WTC11 (cell line): ENCODE measurements around the gene NSD1. TPM values are rescaled to one million over a fixed set of nuclear protein-coding genes. Genes with fewer than 3 reads are reported as not detected.
"Not testable (repeated sequence)": the region's sequence is repeated elsewhere in the genome, so short reads cannot be mapped to it uniquely, and the experiment has no call there.

Experiments used
- ATAC-seq: fragments of 200-7000 bp; cut with Tn5 transposase; 2 replicates; pipeline ENCODE4 v1.10.0; 2021; ENCODE audit warnings: mild to moderate bottlenecking, moderate library complexity
- CTCF ChIA-PET: fragments of 300-600 bp; sonication (Branson Sonifier 250); formaldehyde crosslinking; loops from one replicate; lab custom pipeline; 2021; ENCODE audit warnings: antibody characterized with exemption; lab: Charles Lee
- POLR2A ChIA-PET: fragments of 350-600 bp; sonication (Branson Sonifier 250); formaldehyde crosslinking; loops from one replicate; lab custom pipeline; 2021; ENCODE audit warnings: antibody characterized with exemption; lab: Charles Lee
- DNase-seq: peaks from one replicate; pipeline ENCODE4 v3.0.0; 2021; ENCODE audit warnings: low spot score
- H3K27ac Mint-ChIP-seq: 2 replicates; pipeline ENCODE4 v1.8.0; 2021; ENCODE audit warnings: mixed read lengths
- H3K27me3 Mint-ChIP-seq: 2 replicates; pipeline ENCODE4 v1.8.0; 2021; ENCODE audit warnings: low read depth, mild to moderate bottlenecking, moderate library complexity, mixed read lengths
- H3K36me3 Mint-ChIP-seq: 2 replicates; pipeline ENCODE4 v1.8.0; 2021; ENCODE audit warnings: mixed read lengths
- H3K4me1 Mint-ChIP-seq: 2 replicates; pipeline ENCODE4 v1.8.0; 2022; ENCODE audit warnings: mixed read lengths
- H3K4me3 Mint-ChIP-seq: 2 replicates; pipeline ENCODE4 v1.8.0; 2021; ENCODE audit warnings: mild to moderate bottlenecking, moderate library complexity, mixed read lengths
- H3K9me3 Mint-ChIP-seq: 2 replicates; pipeline ENCODE4 v1.8.0; 2021; ENCODE audit warnings: mixed read lengths
- ATF2 ChIP-seq: sonication (generic); formaldehyde crosslinking; IDR thresholded peaks from 2 replicates; pipeline ENCODE4 v1.8.1; 2022; ENCODE audit warnings: low read depth, missing genetic modification reagents, borderline replicate concordance
- CREM ChIP-seq: sonication (generic); formaldehyde crosslinking; IDR thresholded peaks from 2 replicates; pipeline ENCODE4 v1.8.1; 2022; ENCODE audit warnings: mild to moderate bottlenecking, missing genetic modification reagents, moderate library complexity
- E2F4 ChIP-seq: sonication (generic); formaldehyde crosslinking; IDR thresholded peaks from 2 replicates; pipeline ENCODE4 v1.8.1; 2022; ENCODE audit warnings: low read depth, mild to moderate bottlenecking, moderate library complexity, missing genetic modification reagents, borderline replicate concordance
- GRHL2 ChIP-seq: fragments of 250-450 bp; sonication (Bioruptor Pico); IDR thresholded peaks from 2 replicates; pipeline ENCODE4 v1.8.0; 2022; ENCODE audit warnings: mild to moderate bottlenecking, moderate library complexity; ENCODE audit not compliant: insufficient replicate concordance, severe bottlenecking
- IRF2 ChIP-seq: sonication (generic); formaldehyde crosslinking; IDR thresholded peaks from 2 replicates; pipeline ENCODE4 v1.8.0; 2022; ENCODE audit warnings: low read depth, missing genetic modification reagents, borderline replicate concordance
- SOX15 ChIP-seq: fragments of 250-450 bp; sonication (Bioruptor Pico); IDR thresholded peaks from 2 replicates; pipeline ENCODE4 v1.9.0; 2021; ENCODE audit warnings: mild to moderate bottlenecking
- TEAD4 ChIP-seq: sonication (generic); formaldehyde crosslinking; IDR thresholded peaks from 2 replicates; pipeline ENCODE4 v1.8.0; 2022; ENCODE audit warnings: mild to moderate bottlenecking, missing genetic modification reagents
- ZNF423 ChIP-seq: fragments of 250-450 bp; sonication (Bioruptor Pico); IDR thresholded peaks from 2 replicates; pipeline ENCODE4 v2.1.2; 2022; ENCODE audit warnings: mild to moderate bottlenecking, moderate library complexity
- ZSCAN18 ChIP-seq: fragments of 250-450 bp; sonication (Bioruptor Pico); IDR thresholded peaks from 2 replicates; pipeline ENCODE4 v2.1.2; 2022; ENCODE audit warnings: mild to moderate bottlenecking, moderate library complexity
- total RNA-seq: library from RNA; stranded (reverse); gene quantifications from 3 replicates; pipeline ENCODE4 v1.2.3, GENCODE V29; 2021

The NSD1 gene
- total RNA-seq, 1 experiment from 2014 or later, result 148 TPM

GRCh38 chr5:177142778-177143177, 9.2 kb downstream of the NSD1 start:
- Mint-ChIP-seq H3K4me1 (peaks cover 15% of the 10 kb centered on the region; the same call in 1 of the 2 replicates), H3K9me3 (no peaks in the 10 kb centered on the region), H3K27ac (no peak overlapping the region; the same call in 1 of the 2 replicates), H3K36me3 (peaks cover 64% of the 10 kb centered on the region), H3K4me3 (no peak overlapping the region), H3K27me3 (no peaks in the 10 kb centered on the region)
- ChIA-PET POLR2A (no interaction called here), CTCF (no interaction called here)
- ATAC-seq, result no peak
- TF ChIP-seq IRF2 (no peak), TEAD4 (CRISPR knock-in tag) (no peak), SOX15 (CRISPR knock-in tag) (no peak)
- no peak for DNase-seq

- peaks cover 60% of the 10 kb centered on the region for H3K36me3 Mint-ChIP-seq
- CTCF ChIA-PET, result interaction anchor here (0.7 kb wide), 1 partner anchor 48 kb away, joined by 4 read pairs; no protein-coding TSS in a partner anchor
- H3K27ac Mint-ChIP-seq, result peak overlapping the region; percentile 79; the same call in 1 of the 2 replicates
- ATAC-seq, result no peak
- no peaks in the 10 kb centered on the region for H3K9me3 Mint-ChIP-seq
- H3K4me1 Mint-ChIP-seq, result peaks cover 2% of the 10 kb centered on the region; the same call in 1 of the 2 replicates
- no peaks in the 10 kb centered on the region for H3K27me3 Mint-ChIP-seq
- no peak overlapping the region for H3K4me3 Mint-ChIP-seq
- no peak for TF ChIP-seq E2F4 (CRISPR knock-in tag)
- TF ChIP-seq SOX15 (CRISPR knock-in tag), result no peak
- TF ChIP-seq, all 79 proteins: peak for 0
- no peak for DNase-seq
- POLR2A ChIA-PET, result interaction anchor here (1.1 kb wide), 1 partner anchor 23 kb away, joined by 3 read pairs; no protein-coding TSS in a partner anchor
These were observed 13.5 kb downstream of the NSD1 start for GRCh38 chr5:177146891-177147638.

- CTCF ChIA-PET, H3K4me1 Mint-ChIP-seq, ATAC-seq, H3K27me3 Mint-ChIP-seq, H3K27ac Mint-ChIP-seq, DNase-seq, H3K4me3 Mint-ChIP-seq, H3K9me3 Mint-ChIP-seq, POLR2A ChIA-PET: not testable (repeated sequence)
- H3K36me3 Mint-ChIP-seq, result peaks cover 38% of the 10 kb centered on the region
These were observed 16.5 kb downstream of the NSD1 start for GRCh38 chr5:177150061-177150460.

- no peak overlapping the region for H3K4me3 Mint-ChIP-seq
- DNase-seq (no peak), ATAC-seq (peak; percentile 50; the same call in 1 of the 2 replicates)
- no peaks in the 10 kb centered on the region for H3K27me3 Mint-ChIP-seq
- no peak for TF ChIP-seq CREM (CRISPR knock-in tag)
- no peak for TF ChIP-seq GRHL2
- TF ChIP-seq ZNF423, result no peak
- POLR2A ChIA-PET, result interaction anchor here (0.6 to 1.0 kb wide), 3 partner anchors 13 to 1382 kb away, joined by 3 read pairs; no protein-coding TSS in a partner anchor
- peak overlapping the region; percentile 52; the same call in 1 of the 2 replicates for H3K27ac Mint-ChIP-seq
- H3K36me3 Mint-ChIP-seq, result peaks cover 15% of the 10 kb centered on the region
- CTCF ChIA-PET, result no interaction called here
- H3K4me1 Mint-ChIP-seq, result peaks cover 4% of the 10 kb centered on the region; the same call in 1 of the 2 replicates
- H3K9me3 Mint-ChIP-seq, result no peaks in the 10 kb centered on the region
These were observed 20.6 kb downstream of the NSD1 start for GRCh38 chr5:177154003-177154643.

- DNase-seq, result no peak
- H3K27ac Mint-ChIP-seq, result peak overlapping the region; percentile 72
These were observed 28.8 kb downstream of the NSD1 start for GRCh38 chr5:177162379-177162778.

More at GRCh38 chr5:177162379-177162778, 28.8 kb downstream of the NSD1 start:
- TF ChIP-seq ATF2 (CRISPR knock-in tag) (no peak), SOX15 (CRISPR knock-in tag) (no peak), ZSCAN18 (no peak)
- Mint-ChIP-seq H3K4me3 (no peak overlapping the region), H3K36me3 (peaks cover 22% of the 10 kb centered on the region), H3K27me3 (no peaks in the 10 kb centered on the region), H3K9me3 (no peaks in the 10 kb centered on the region), H3K4me1 (peaks cover 11% of the 10 kb centered on the region)
- ChIA-PET POLR2A (interaction anchor here (1.6 kb wide), 1 partner anchor 11 kb away, joined by 3 read pairs; no protein-coding TSS in a partner anchor), CTCF (interaction anchor here (1.7 kb wide), 1 partner anchor 91 kb away, joined by 4 read pairs; no protein-coding TSS in a partner anchor)
- ATAC-seq, result peak; percentile 73
